Keratinocyte (primary cell): ENCODE results near the gene CCNJ.

Experiments
- CTCF ChIP-seq, 3 experiments: IDR thresholded peaks in 1 of 3; conservative IDR thresholded peaks in 1 of 3; optimal IDR thresholded peaks in 1 of 3; 2 replicates in 2 of 3; 3 replicates in 1 of 3; pipeline versions ENCODE3 to v1.5.1; 2011; ENCODE audit warnings: low read length in 3 of 3, mild to moderate bottlenecking in 3 of 3, moderate library complexity in 2 of 3, control low read depth in 1 of 3, inconsistent platforms in 1 of 3; ENCODE audit not compliant: insufficient read depth in 2 of 3; ENCODE audit errors: extremely low read depth in 1 of 3
- EZH2 ChIP-seq: IDR thresholded peaks from one replicate; pipeline ENCODE4 v1.6.1; 2012; ENCODE audit warnings: inconsistent platforms, mild to moderate bottlenecking, low read length, moderate library complexity

- no peak for TF ChIP-seq CTCF (optimal IDR thresholded peaks at IDR 0.05 in 1 of 3, IDR thresholded peaks at IDR 0.05 in 1 of 3, conservative IDR thresholded peaks at IDR 0.05 in 1 of 3; ENCODE audit: extremely low read depth in 1 of 3, insufficient read depth in 2 of 3, low read length in 3 of 3)
- TF ChIP-seq EZH2: no peak
Measured at GRCh38 chr10:96090463-96090800, 47.0 kb downstream of the CCNJ start.
